ENCODE results near the gene NPR1. TPM values are rescaled to one million over a fixed set of nuclear protein-coding genes. Genes with fewer than 3 reads are reported as not detected.
A peak's percentile ranks its signal among the peaks of the same experiment; 100 is the strongest.

The NPR1 gene
- total and polyA plus RNA-seq, 4 donors: 2.8 to 15.8 (median 8.7) TPM

DNA sequence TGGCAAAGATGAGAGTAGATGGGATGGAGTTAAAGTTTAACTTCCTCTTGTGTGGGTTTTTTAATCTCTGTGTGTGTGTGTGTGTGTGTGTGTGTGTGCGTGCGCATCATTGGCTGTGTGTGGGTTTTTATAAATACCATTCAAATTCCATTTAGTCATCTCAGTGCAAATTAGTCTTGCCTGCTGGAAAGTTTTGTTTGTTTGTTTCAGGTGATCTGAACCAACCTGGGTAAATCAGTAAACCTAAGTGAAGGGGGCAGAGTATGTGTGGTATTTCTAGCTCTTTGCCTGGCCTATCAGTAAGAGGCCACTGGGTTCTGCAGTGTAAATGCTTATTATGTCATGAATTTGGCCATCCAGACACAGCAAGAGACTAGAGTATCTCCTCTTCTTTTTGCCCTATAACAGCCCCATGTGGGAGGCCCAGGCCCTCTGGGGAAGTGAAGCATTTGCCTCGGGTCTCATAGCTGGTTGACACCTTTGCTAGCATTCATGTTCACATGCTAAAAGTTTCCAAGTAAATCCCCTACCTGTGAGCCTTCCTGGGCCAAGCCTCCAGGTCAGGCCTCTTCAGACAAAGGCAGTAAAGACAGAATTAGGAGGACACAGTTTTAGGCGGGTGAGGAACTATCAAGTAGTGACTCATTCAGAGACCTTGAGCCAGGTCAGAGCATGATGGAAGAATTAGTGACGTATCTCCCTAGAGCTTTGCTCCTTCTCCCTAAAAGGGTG is 64.1 kb downstream of the NPR1 start:
- Histone ChIP-seq H3K9me3 (ENCODE audit: control insufficient read depth in 4 of 4, low read length in 3 of 4) (no peaks in the 10 kb centered on the region), H3K36me3 (ENCODE audit: control insufficient read depth in 4 of 4, insufficient read depth in 3 of 4, low read depth in 1 of 4, low read length in 3 of 4) (peaks cover 8 to 36% (median 31%) of the 10 kb centered on the region in 4 donors), H3K4me1 (ENCODE audit: control insufficient read depth in 4 of 4, insufficient read depth in 4 of 4, low read length in 3 of 4) (peaks cover 6 to 36% (median 26%) of the 10 kb centered on the region in 4 donors), H3K27me3 (ENCODE audit: control insufficient read depth in 4 of 4, insufficient read depth in 4 of 4, low read length in 3 of 4) (no peaks in the 10 kb centered on the region), H3K4me3 (ENCODE audit: low read depth in 1 of 3, low read length in 3 of 3) (no peak overlapping the region), H3K27ac (ENCODE audit: low read depth in 1 of 2, low read length in 2 of 2) (peak overlapping the region; percentile 22 to 40), H3K9ac (ENCODE audit: low read depth in 1 of 2, low read length in 2 of 2) (peak overlapping the region in 1 of 2 donors; percentile 47)
- TF ChIP-seq, protein P1, sequence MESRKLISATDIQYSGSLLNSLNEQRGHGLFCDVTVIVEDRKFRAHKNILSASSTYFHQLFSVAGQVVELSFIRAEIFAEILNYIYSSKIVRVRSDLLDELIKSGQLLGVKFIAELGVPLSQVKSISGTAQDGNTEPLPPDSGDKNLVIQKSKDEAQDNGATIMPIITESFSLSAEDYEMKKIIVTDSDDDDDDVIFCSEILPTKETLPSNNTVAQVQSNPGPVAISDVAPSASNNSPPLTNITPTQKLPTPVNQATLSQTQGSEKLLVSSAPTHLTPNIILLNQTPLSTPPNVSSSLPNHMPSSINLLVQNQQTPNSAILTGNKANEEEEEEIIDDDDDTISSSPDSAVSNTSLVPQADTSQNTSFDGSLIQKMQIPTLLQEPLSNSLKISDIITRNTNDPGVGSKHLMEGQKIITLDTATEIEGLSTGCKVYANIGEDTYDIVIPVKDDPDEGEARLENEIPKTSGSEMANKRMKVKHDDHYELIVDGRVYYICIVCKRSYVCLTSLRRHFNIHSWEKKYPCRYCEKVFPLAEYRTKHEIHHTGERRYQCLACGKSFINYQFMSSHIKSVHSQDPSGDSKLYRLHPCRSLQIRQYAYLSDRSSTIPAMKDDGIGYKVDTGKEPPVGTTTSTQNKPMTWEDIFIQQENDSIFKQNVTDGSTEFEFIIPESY (IDR thresholded peaks at IDR 0.05): peak; percentile 29
- no peak for TF ChIP-seq TAF1 (conservative IDR thresholded peaks at IDR 0.05)
- TF ChIP-seq HNF4G (IDR thresholded peaks at IDR 0.05): peak; percentile 20
- no peak for TF ChIP-seq NR2F2 (IDR thresholded peaks at IDR 0.05)
- TF ChIP-seq RAD21 (IDR thresholded peaks at IDR 0.05): peak; percentile 27 to 48
- peak in 1 of 2 donors; percentile 29 for TF ChIP-seq GABPA (IDR thresholded peaks at IDR 0.05 in 1 of 2, conservative IDR thresholded peaks at IDR 0.05 in 1 of 2)
- peak; percentile 57 to 72 for TF ChIP-seq JUND (IDR thresholded peaks at IDR 0.05)
- TF ChIP-seq, protein P2, sequence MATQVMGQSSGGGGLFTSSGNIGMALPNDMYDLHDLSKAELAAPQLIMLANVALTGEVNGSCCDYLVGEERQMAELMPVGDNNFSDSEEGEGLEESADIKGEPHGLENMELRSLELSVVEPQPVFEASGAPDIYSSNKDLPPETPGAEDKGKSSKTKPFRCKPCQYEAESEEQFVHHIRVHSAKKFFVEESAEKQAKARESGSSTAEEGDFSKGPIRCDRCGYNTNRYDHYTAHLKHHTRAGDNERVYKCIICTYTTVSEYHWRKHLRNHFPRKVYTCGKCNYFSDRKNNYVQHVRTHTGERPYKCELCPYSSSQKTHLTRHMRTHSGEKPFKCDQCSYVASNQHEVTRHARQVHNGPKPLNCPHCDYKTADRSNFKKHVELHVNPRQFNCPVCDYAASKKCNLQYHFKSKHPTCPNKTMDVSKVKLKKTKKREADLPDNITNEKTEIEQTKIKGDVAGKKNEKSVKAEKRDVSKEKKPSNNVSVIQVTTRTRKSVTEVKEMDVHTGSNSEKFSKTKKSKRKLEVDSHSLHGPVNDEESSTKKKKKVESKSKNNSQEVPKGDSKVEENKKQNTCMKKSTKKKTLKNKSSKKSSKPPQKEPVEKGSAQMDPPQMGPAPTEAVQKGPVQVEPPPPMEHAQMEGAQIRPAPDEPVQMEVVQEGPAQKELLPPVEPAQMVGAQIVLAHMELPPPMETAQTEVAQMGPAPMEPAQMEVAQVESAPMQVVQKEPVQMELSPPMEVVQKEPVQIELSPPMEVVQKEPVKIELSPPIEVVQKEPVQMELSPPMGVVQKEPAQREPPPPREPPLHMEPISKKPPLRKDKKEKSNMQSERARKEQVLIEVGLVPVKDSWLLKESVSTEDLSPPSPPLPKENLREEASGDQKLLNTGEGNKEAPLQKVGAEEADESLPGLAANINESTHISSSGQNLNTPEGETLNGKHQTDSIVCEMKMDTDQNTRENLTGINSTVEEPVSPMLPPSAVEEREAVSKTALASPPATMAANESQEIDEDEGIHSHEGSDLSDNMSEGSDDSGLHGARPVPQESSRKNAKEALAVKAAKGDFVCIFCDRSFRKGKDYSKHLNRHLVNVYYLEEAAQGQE (IDR thresholded peaks at IDR 0.05): peak; percentile 63
- TF ChIP-seq YY1 (IDR thresholded peaks at IDR 0.05): peak; percentile 85
- TF ChIP-seq RXRA (IDR thresholded peaks at IDR 0.05): peak; percentile 46 to 81
- TF ChIP-seq EGR1 (IDR thresholded peaks at IDR 0.05; ENCODE audit: low read depth in 2 of 2): peak in 1 of 2 donors; percentile 71
- TF ChIP-seq, protein P3, sequence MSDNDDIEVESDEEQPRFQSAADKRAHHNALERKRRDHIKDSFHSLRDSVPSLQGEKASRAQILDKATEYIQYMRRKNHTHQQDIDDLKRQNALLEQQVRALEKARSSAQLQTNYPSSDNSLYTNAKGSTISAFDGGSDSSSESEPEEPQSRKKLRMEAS (IDR thresholded peaks at IDR 0.05): no peak
- TF ChIP-seq FOXA1 (IDR thresholded peaks at IDR 0.05): peak; percentile 48
- peak; percentile 69 for TF ChIP-seq FOXA2 (IDR thresholded peaks at IDR 0.05)
- TF ChIP-seq, protein P4, sequence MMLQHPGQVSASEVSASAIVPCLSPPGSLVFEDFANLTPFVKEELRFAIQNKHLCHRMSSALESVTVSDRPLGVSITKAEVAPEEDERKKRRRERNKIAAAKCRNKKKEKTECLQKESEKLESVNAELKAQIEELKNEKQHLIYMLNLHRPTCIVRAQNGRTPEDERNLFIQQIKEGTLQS (IDR thresholded peaks at IDR 0.05): peak; percentile 36
- TF ChIP-seq HNF4A (conservative IDR thresholded peaks at IDR 0.05): peak; percentile 63
- TF ChIP-seq SP1 (IDR thresholded peaks at IDR 0.05): peak; percentile 89
- TF ChIP-seq, protein P5, sequence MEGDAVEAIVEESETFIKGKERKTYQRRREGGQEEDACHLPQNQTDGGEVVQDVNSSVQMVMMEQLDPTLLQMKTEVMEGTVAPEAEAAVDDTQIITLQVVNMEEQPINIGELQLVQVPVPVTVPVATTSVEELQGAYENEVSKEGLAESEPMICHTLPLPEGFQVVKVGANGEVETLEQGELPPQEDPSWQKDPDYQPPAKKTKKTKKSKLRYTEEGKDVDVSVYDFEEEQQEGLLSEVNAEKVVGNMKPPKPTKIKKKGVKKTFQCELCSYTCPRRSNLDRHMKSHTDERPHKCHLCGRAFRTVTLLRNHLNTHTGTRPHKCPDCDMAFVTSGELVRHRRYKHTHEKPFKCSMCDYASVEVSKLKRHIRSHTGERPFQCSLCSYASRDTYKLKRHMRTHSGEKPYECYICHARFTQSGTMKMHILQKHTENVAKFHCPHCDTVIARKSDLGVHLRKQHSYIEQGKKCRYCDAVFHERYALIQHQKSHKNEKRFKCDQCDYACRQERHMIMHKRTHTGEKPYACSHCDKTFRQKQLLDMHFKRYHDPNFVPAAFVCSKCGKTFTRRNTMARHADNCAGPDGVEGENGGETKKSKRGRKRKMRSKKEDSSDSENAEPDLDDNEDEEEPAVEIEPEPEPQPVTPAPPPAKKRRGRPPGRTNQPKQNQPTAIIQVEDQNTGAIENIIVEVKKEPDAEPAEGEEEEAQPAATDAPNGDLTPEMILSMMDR (IDR thresholded peaks at IDR 0.05; ENCODE audit: low read depth, low read length, missing input control): no peak
- DNase-seq (ENCODE audit: low spot score): no peak
- WGBS: 44% methylated on average over 5 of the region's 5 CpGs

Small RNAs within 50 kb of the gene (small RNA-seq; reads per million reads assigned to genes)
- gene MIR8083 (not detected), gene RF00019 (not detected), gene RN7SL372P (not detected)

Other genes with a start within 250 kb of the NPR1 start
- gene S100A7, start 218.0 kb upstream of the NPR1 start, total RNA-seq: not detected
- not detected for gene S100A7, start 218.0 kb upstream of the NPR1 start, polyA plus RNA-seq
- gene S100A6, start 142.7 kb upstream of the NPR1 start, total RNA-seq: 100 to 1,000 TPM in 1 of 2 donors, 1 to 10 TPM in 1; 5.7 to 124 TPM
- gene S100A6, start 142.7 kb upstream of the NPR1 start, polyA plus RNA-seq: 10 to 100 TPM; 27.3 to 30.0 TPM
- gene S100A5, start 137.8 kb upstream of the NPR1 start, total RNA-seq: not detected
- gene S100A5, start 137.8 kb upstream of the NPR1 start, polyA plus RNA-seq: not detected
- 10 to 100 TPM in 1 of 2 donors, 1 to 10 TPM in 1; 4.8 to 69.8 TPM for gene S100A4, start 132.9 kb upstream of the NPR1 start, total RNA-seq
- gene S100A4, start 132.9 kb upstream of the NPR1 start, polyA plus RNA-seq: 10 to 100 TPM; 16.3 to 17.1 TPM
- not detected for gene S100A3, start 129.4 kb upstream of the NPR1 start, total RNA-seq
- gene S100A3, start 129.4 kb upstream of the NPR1 start, polyA plus RNA-seq: not detected
- not detected for gene S100A2, start 112.8 kb upstream of the NPR1 start, total RNA-seq
- under 1 TPM; 0.22 to 0.67 TPM for gene S100A2, start 112.8 kb upstream of the NPR1 start, polyA plus RNA-seq
- 10 to 100 TPM; 27.3 to 53.6 TPM for gene S100A16, start 65.6 kb upstream of the NPR1 start, total RNA-seq
- 100 to 1,000 TPM; 110 to 142 TPM for gene S100A16, start 65.6 kb upstream of the NPR1 start, polyA plus RNA-seq
- gene S100A14, start 62.4 kb upstream of the NPR1 start, total RNA-seq: 1 to 10 TPM; 1.7 to 4.4 TPM
- gene S100A14, start 62.4 kb upstream of the NPR1 start, polyA plus RNA-seq: 1 to 10 TPM; 2.3 to 4.3 TPM
- gene S100A13, start 51.2 kb upstream of the NPR1 start, total RNA-seq: 10 to 100 TPM in 1 of 2 donors, 1 to 10 TPM in 1; 5.3 to 10.8 TPM
- gene S100A13, start 51.2 kb upstream of the NPR1 start, polyA plus RNA-seq: 10 to 100 TPM; 20.5 to 23.0 TPM
- gene S100A1, start 50.3 kb upstream of the NPR1 start, total RNA-seq: under 1 TPM; 0.33 TPM
- gene S100A1, start 50.3 kb upstream of the NPR1 start, polyA plus RNA-seq: under 1 TPM; 0.21 to 0.25 TPM
- gene CHTOP, start 44.6 kb upstream of the NPR1 start, total RNA-seq: 10 to 100 TPM; 26.8 to 30.9 TPM
- 10 to 100 TPM; 16.4 to 21.9 TPM for gene CHTOP, start 44.6 kb upstream of the NPR1 start, polyA plus RNA-seq
- gene SNAPIN, start 20.0 kb upstream of the NPR1 start, total RNA-seq: 10 to 100 TPM; 21.8 to 30.5 TPM
- gene SNAPIN, start 20.0 kb upstream of the NPR1 start, polyA plus RNA-seq: 10 to 100 TPM; 20.0 to 26.6 TPM
- gene ILF2, start 7.7 kb upstream of the NPR1 start, total RNA-seq: 10 to 100 TPM; 50.7 to 84.2 TPM
- 10 to 100 TPM; 28.7 to 52.3 TPM for gene ILF2, start 7.7 kb upstream of the NPR1 start, polyA plus RNA-seq
- 10 to 100 TPM; 16.4 to 26.0 TPM for gene INTS3, start 49.4 kb downstream of the NPR1 start, total RNA-seq
- gene INTS3, start 49.4 kb downstream of the NPR1 start, polyA plus RNA-seq: 10 to 100 TPM in 1 of 2 donors, 1 to 10 TPM in 1; 9.0 to 13.9 TPM
- gene SLC27A3, start 96.7 kb downstream of the NPR1 start, total RNA-seq: 10 to 100 TPM; 18.1 to 29.1 TPM
- 10 to 100 TPM; 27.2 to 47.4 TPM for gene SLC27A3, start 96.7 kb downstream of the NPR1 start, polyA plus RNA-seq
- 1 to 10 TPM; 4.4 to 4.9 TPM for gene GATAD2B, start 244.3 kb downstream of the NPR1 start, total RNA-seq
- 1 to 10 TPM; 3.2 to 3.5 TPM for gene GATAD2B, start 244.3 kb downstream of the NPR1 start, polyA plus RNA-seq

Measured in liver (tissue), 10 donors.